Astrocyte of the spinal cord (primary cell): ENCODE results near the gene DGUOK.

Source experiments
- DNase-seq: peaks from one replicate; pipeline ENCODE4 v3.0.0; 2011; ENCODE audit warnings: low read depth, low spot score
- H3K4me3 ChIP-seq: 2 replicates; pipeline ENCODE4 v1.5.1; 2011; ENCODE audit warnings: low read depth, mild to moderate bottlenecking, low read length, moderate library complexity
- in situ Hi-C: cut with HindIII; loops from 2 replicates; pipeline ENCODE4 v1.10.0; 2017; ENCODE audit warnings: low sequenced_read_pairs
- TF ChIP-seq, protein P1 (sequence below): IDR thresholded peaks from 2 replicates; pipeline ENCODE4 v1.5.1; 2012; ENCODE audit warnings: low read depth, mild to moderate bottlenecking, low read length, inconsistent platforms

The DGUOK gene

DNA sequence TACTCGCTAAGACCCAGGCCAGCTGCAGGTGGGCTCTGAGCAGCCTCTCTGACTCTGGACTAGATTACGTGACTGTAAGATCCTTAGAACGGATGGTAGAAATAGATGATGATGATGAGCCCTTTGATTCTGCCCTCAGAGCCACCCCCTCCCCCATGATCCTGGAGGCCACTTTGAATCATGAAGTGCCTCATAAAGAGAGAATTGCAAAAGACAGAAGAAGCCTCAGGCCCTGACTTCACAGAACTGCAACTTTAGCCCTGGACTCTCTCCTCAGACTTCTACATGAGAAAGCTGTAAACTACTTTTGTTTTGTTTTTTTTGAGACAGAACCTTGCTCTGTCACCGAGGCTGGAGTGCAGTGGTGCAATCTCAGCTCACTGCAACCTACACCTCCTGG is 42.7 kb downstream of the DGUOK start:
- no peak overlapping the region for H3K4me3 ChIP-seq
- in situ Hi-C loops = no loop called here
- TF ChIP-seq, protein P1, sequence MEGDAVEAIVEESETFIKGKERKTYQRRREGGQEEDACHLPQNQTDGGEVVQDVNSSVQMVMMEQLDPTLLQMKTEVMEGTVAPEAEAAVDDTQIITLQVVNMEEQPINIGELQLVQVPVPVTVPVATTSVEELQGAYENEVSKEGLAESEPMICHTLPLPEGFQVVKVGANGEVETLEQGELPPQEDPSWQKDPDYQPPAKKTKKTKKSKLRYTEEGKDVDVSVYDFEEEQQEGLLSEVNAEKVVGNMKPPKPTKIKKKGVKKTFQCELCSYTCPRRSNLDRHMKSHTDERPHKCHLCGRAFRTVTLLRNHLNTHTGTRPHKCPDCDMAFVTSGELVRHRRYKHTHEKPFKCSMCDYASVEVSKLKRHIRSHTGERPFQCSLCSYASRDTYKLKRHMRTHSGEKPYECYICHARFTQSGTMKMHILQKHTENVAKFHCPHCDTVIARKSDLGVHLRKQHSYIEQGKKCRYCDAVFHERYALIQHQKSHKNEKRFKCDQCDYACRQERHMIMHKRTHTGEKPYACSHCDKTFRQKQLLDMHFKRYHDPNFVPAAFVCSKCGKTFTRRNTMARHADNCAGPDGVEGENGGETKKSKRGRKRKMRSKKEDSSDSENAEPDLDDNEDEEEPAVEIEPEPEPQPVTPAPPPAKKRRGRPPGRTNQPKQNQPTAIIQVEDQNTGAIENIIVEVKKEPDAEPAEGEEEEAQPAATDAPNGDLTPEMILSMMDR = no peak
- no peak for DNase-seq

- in situ Hi-C loops = no loop called here
- H3K4me3 ChIP-seq = no peak overlapping the region
- DNase-seq = no peak
- TF ChIP-seq, protein P1 = no peak
Measured at GRCh38 chr2:73970141-73970803, 43.6 kb downstream of the DGUOK start.

- no peak overlapping the region for H3K4me3 ChIP-seq
- no peak for DNase-seq
- TF ChIP-seq, protein P1 = no peak
- in situ Hi-C loops = no loop called here
Measured at GRCh38 chr2:73970850-73971471, 44.3 kb downstream of the DGUOK start.

- in situ Hi-C loops = no loop called here
- no peak overlapping the region for H3K4me3 ChIP-seq
- TF ChIP-seq, protein P1 = no peak
- no peak for DNase-seq
Measured at GRCh38 chr2:73971722-73972121, 45.0 kb downstream of the DGUOK start.

GRCh38 chr2:73972846-73973245 is 46.2 kb downstream of the DGUOK start:
- in situ Hi-C loops = no loop called here
- H3K4me3 ChIP-seq = no peak overlapping the region
- no peak for DNase-seq
- TF ChIP-seq, protein P1 = no peak

DNA sequence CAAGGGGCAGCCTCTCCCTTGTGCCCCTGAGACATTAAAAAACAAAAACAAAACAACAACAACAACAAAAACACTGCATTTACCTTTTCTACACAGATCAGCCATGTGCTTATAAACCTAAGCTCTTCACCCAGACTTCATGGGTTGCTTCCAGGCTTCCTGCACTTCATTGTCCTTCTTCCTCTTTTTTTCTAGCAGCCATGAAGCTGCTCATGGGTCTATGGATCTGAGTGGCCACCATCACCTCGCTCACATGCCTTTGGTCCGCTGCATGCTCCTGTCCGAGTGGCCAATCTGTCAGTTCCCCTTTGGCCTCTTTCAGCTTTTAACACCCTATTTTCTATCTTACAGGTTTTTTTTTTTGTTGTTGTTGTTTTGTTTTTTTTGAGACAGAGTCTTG is 49.1 kb downstream of the DGUOK start:
- no peak overlapping the region for H3K4me3 ChIP-seq
- in situ Hi-C loops = no loop called here
- DNase-seq = no peak
- TF ChIP-seq, protein P1 = no peak
